ENCODE results near the gene STAM.
"Not testable (repeated sequence)": the region's sequence is repeated elsewhere in the genome, so short reads cannot be mapped to it uniquely, and the experiment has no call there.

STAM gene

DNA sequence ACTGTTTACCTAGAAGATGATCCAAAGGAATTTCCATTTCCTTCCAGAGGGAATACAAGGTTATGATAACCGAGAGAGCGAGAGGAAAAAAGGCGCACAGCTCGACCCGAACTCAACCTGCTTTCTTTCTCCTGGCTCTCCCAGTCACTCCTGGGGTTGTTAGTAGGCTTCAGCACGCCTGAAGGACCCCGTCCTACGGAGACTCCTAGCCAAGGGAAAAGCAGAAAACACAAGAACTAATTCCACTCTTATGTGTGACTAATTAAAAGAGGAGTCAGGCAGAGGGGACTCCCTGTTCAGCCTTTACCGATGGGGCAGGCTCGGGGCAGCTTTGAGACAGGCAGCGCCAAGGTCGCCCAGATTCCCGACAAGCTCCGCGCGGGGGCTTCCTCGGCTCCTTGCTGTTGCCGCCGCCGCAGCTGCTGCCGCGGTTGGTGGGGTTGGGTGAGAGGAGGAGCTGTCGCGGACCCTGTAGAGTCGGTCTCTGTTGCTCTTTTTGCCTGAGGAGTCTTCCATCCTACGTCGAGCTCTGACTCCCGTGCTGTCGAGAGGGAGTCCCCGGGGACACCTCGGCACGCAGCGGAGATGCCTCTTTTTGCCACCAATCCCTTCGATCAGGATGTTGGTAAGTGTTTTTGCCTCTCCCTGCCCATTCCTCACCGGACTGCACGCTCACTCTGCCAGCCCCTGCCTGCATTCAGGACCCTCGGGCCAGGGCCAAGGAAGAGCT, at the start of gene STAM:
TSS of gene STAM (plus strand) at position 397 of the 730 bp plus-strand sequence. CDS start at position 586, 189 bp downstream.
- peak; percentile 84 for DNase-seq (ENCODE audit: low read depth)

DNA sequence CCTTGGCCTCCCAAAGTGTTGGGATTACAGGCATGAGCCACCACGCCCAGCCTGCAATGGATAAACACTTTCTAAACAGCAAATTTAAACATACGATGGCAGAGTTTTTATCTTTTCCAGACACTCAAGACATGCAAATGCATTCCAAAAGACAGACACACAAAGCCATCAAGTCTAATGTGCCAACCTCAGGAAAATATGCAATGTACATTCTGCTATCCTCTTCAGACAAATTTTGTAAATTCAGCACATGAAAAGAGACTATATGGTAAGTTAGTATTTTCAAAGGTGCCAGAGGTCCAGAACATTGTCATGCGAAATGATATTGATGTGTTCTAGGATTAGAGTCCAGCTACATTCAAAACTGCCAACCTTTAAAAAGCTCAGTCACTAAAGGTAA, 46.6 kb upstream of the STAM start:
- no peak for DNase-seq (ENCODE audit: low read depth)

GRCh38 chr10:17599089-17599488, 44.9 kb upstream of the STAM start:
- DNase-seq (ENCODE audit: low read depth), result no peak

DNA sequence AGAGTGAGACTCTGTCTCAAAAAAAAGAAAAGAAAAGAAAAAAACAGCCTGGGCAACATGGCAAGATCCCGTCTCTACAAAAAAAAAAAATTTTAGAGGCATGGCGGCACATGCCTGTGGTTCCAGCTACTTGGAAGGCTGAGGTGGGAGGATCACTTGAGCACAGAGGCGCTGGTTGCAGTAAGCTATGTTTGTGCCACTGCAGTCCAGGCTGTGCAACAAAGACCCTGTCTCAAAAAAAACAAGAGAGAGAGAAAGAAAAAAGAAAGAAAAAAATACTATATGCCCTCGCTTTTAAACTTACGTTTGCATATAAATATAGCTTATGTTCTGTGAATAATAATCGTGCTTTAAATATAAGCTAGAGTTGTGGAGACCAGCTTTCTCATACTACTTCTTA, 38.0 kb upstream of the STAM start:
- no peak for DNase-seq (ENCODE audit: low read depth)

DNA sequence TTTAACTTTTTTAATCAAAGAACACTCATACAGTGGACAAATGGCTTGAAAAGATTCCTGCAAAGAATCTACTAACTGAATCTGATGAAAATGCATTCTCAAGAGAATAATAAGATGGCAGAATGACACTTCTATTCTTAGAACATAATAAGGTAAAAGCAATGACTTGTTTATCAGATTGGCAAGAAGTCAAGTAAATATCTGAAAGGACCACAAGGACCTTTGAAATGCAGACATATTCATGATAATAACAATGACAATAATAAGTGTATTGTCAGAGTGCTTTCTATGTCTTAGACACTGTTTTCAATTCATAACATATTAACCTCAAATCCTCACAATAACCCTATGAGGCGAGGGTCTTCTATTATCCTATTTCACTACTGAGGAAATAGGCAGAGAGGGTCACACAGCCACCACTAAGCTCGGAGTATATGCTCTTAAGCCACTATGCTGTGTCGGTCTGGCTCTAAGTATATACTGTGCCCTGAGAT, 37.4 kb upstream of the STAM start:
- DNase-seq (ENCODE audit: low read depth), result no peak

DNA sequence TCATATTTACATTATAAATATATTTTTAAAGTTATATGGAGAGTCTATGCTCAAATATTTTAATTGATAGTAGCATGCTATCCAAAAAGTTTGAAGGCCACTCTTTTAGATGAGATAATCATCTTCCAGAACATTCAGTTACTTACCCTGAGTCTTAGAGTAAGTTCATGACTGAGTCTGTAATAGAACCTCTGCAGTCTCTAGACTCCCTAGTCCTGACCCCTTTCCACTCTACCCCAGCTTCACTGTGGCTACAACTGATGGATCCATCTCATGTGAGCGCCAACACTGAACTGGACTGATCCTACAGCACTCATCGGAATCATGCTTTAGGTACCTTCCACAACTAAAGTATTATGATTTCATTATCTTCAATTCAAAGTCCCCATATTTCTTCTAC, 36.9 kb upstream of the STAM start:
- no peak for DNase-seq (ENCODE audit: low read depth)

DNA sequence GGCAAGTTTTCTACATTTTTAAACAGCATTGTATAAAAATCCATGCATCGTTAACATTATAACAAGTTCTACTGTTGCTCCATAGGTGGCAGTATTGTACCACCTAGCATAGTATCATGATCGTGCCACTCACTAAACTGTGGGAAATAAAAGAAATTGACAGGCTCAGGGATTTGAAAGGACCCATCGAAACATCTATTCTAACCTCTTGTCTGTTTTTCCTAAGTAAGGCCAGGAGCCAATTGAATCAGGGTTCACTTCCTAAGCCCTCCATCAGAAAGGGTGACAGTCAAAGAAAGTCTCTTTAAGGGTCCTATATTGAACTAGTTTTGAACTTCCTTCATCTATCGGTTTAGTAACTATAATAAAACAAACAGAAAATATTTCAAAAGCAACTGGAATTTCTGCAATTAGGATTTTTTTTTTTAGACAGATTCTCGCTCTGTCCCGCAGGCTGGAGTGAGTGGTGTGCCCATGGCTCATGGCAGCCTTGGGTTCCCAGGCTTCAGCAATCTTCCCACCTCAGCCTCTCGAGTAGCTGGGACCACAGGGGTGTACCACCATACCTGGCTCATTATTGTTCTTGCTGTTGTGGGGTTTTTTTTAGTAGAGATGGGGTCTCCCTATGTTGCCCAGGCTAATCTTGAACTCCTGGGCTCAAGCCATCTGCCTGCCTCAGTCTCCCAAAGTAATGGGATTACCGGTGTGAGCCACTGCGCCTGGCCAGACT, 36.2 kb upstream of the STAM start:
- DNase-seq (ENCODE audit: low read depth), result no peak

DNA sequence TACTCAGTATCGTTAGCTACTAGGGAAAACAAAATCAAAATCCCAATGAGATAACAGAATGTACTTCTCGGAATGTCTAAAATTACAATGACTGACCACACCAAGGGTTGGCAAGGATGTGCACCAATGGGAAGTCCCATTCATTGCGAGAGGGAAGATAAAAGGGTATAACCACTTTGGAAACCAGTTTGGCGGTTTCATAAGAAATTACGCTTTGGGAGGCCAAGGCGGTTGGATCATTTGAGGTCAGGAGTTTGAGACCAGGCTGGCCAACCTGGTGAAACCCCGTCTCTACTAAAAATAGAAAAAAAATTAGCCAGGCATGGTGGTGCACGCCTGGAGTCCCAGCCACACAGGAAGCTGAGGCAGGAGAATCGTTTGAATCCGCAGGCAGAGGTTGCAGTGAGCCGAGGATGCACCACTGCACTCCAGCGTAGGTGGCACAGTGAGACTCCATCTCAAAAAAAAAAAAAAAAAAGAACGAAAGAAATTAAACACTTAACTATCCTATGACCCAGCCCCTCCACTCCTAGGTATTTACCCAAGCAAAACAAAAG, 34.4 kb upstream of the STAM start:
- DNase-seq (ENCODE audit: low read depth), result no peak

GRCh38 chr10:17616403-17617030, 27.4 kb upstream of the STAM start:
- peak; percentile 5 for DNase-seq (ENCODE audit: low read depth)

- peak; percentile 6 for DNase-seq (ENCODE audit: low read depth)
Measured at GRCh38 chr10:17617031-17617911, 26.7 kb upstream of the STAM start, which contains the start of gene HACD1. Gene HACD1 (minus strand): TSS chr10:17617374. CDS start chr10:17617339, 35 bp downstream.

DNA sequence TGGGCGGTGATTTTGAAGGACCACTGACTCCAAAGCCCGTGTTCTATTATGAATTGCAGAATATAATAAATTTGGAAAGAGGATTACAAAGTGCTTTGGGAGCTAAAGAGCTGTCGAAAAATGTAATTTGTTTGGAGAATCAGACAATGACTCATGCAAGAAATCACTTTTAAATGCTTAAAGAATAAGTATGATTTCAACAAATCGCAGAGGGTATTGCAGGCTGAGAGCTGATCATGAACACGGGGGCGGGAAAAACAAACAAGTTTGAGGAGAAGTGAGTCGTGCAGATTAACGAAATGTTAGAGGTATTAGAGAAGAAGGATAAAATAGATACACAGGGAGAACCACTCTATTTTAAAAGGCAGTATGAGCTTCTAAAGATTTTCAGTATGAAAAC, 21.9 kb upstream of the STAM start:
- no peak for DNase-seq (ENCODE audit: low read depth)

GRCh38 chr10:17624996-17625395, 19.0 kb upstream of the STAM start:
- DNase-seq (ENCODE audit: low read depth), result no peak

GRCh38 chr10:17626656-17627055, 17.3 kb upstream of the STAM start:
- DNase-seq (ENCODE audit: low read depth), result no peak

- DNase-seq (ENCODE audit: low read depth), result not testable (repeated sequence)
Measured at GRCh38 chr10:17632590-17632989, 11.4 kb upstream of the STAM start.

DNA sequence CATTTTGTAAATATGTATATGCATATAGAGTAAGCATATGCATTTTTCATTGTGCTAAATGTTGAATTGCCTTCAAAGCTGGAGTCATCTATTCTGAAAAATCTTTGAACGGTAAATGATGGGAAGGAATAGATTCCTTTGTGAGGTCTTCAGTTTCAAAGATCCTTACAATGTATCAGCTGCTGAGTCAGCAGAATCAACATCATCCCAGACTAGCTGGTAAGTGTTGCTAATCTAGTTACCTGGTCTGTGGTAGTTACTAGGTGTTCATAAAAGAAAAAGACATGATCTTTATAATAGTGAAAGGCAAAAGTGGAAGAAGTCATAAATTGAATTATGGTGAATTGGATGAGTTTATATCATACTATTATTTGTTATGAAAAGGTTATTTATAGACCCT, 10.6 kb upstream of the STAM start:
- DNase-seq (ENCODE audit: low read depth), result no peak

- no peak for DNase-seq (ENCODE audit: low read depth)
Measured at GRCh38 chr10:17637869-17638268, 6.1 kb upstream of the STAM start.

GRCh38 chr10:17640331-17640816, 3.6 kb upstream of the STAM start:
- no peak for DNase-seq (ENCODE audit: low read depth)

DNA sequence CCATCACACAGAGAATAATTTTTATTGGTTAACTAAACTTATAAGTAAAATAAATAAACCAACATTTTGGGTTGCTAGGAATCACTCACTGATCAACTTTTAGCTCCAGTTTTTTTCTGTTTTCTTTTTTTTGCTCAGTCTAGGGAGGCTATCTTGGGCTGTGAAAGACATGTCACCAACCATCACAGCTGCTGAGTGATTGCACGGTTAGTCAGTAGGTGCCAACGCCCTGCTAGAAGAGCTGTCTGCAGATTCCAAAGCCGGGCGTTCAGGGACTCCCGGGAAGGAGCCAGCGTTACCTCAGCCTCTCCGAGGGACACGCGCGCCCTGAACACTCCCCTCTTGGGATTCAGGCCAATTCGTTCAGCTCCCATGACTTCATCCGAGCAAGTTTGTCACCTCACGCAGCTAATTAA, 604 bp upstream of the STAM start:
- no peak for DNase-seq (ENCODE audit: low read depth)

DNA sequence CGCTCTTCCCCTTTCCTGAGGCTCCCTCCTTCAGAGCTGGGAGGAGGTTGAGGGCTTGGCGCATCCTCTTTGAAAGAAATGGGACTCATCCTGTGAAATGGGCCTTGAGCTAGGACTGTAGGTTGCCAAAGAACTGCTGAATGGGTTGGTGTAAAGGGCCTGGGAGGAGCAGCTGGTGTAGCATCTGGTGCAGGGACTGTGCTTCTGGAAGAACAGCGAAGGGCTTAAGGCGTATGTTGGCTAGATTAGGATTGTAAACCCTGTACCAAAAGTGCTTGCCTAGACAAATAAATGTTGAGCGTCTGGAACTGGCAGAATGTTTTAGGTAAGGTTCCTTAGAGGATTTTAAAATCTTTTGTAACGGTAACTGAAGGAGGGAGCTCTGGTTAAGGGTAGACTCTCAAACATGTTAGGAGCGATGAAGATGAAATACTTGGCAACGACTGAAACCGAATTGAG, 563 bp downstream of the STAM start:
- no peak for DNase-seq (ENCODE audit: low read depth)

GRCh38 chr10:17645621-17646345, 1.8 kb downstream of the STAM start:
- no peak for DNase-seq (ENCODE audit: low read depth)

GRCh38 chr10:17647326-17647725, 3.4 kb downstream of the STAM start:
- no peak for DNase-seq (ENCODE audit: low read depth)
